ENCODE results near the gene PITPNM3.

GRCh38 chr17:6463616-6464445 is 92.5 kb downstream of the PITPNM3 start:
- TF ChIP-seq YY1 (IDR thresholded peaks at IDR 0.05; ENCODE audit: low read depth): no peak
- TF ChIP-seq RAD21 (IDR thresholded peaks at IDR 0.05; ENCODE audit: low read depth): no peak
- no peak for TF ChIP-seq FOXM1 (IDR thresholded peaks at IDR 0.05; ENCODE audit: borderline replicate concordance, low read depth)
- TF ChIP-seq REST (IDR thresholded peaks at IDR 0.05; ENCODE audit: low read depth): no peak

Data from Ishikawa (cell line).